CD4-positive, alpha-beta T cell treated with Interleukin-2 at 100 ng/mL for 4 hours (primary cell): ENCODE measurements around the gene ATP8B3.

Source experiments
- DNase-seq: peaks from one replicate; pipeline ENCODE4 v3.0.0-alpha.2; 2020; ENCODE audit warnings: low spot score

ATP8B3 gene

DNA sequence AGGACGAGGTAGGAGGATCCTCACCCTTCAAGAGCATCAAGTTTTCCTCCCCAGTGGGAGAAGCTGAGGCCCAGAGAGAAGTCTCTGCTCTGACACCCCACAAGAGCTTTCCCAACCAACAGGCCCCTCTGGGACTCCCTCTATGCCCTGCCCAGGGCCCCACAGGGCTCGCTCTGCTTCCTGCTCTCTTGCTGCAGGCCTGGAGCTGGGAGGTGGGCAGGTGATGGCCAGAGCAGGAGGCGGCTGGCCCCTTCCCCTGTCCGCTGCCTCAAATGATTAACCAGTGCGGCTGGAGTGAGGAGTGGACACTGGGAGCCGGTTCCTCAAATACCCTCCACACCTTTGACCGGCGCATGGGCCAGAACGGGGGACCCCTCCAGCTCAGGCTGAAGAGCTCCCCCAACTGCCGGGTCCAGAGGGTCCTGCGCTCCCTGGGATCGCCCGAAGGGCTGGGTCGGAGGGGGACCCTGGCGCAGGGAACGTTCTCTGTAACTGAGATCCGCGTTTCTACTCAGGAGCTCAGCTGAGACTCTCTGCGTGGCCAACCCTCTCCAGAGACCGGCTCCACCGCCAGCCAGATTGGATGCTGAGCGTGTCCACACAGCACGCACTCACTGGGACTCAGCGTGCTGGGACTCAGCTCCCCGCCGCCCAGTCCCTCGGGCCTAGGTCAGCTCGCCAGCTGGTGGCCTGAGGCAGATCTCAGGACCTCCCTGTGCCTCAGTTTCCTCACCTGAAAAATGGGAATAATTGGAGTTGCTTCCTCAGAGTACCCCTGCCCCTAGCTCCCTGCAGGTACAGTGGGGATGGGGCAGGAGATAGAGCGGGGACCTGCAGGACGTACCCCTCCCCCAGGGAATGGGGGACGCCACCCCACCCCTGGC is 65.4 kb downstream of the ATP8B3 start:
- DNase-seq, result no peak

DNA sequence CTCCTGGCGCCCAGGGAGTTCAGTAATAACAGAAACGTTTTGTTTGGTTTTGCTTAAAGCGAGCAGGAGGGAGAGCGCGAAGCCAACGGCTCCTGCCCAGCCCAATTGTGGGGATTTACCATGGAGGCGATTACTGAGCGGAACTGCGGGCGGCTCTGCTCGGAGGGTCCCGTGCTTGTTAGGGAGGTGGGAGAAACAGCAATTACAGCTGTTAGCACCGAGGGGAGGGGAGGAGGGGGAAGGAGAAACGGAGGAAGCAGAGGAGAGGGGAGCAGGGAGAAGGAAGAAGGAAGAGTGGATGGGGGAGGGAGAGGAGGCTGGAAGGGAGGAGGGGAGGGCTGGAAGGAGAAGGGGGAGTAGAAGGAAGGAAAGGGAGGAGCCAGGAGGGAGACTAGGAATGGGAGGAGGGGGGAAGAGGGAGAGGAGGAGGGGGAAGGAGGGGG is 66.5 kb downstream of the ATP8B3 start:
- DNase-seq, result no peak

DNA sequence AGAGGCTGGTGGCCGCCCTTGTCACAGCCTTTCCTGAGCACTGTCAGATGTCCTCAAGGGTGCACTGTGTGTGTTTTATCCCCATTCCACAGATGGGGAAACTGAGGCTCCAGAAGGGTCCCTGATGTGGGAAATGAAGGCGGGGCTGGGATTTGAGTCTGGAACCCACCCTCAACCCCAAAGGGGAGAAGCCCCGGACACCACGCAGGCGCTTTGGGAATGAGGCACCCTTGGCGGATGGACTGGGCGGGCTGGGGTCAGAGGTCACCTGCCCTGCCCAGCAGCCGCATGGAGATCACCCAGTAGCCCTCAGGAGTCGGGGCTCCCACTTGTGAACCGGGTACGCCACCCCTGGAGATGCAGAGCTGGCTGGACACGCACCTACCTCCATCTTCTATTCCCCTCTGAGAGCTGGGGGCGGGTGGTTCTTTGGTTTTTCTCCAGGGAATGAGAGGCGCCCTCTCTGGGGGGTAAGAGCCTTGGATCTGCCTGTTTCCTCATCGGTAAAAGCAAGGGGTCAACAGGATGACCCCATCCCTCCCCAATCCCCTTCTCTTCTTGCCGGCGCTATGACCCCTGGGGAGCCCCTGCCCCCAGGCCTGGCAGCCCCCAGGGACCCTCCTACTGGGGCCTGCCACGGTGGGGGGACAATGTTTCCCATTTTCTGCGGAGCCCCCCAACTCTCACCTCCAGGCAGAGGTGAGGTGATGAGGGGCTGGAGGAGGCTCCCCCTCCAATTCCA is 67.1 kb downstream of the ATP8B3 start:
- DNase-seq, result no peak

DNA sequence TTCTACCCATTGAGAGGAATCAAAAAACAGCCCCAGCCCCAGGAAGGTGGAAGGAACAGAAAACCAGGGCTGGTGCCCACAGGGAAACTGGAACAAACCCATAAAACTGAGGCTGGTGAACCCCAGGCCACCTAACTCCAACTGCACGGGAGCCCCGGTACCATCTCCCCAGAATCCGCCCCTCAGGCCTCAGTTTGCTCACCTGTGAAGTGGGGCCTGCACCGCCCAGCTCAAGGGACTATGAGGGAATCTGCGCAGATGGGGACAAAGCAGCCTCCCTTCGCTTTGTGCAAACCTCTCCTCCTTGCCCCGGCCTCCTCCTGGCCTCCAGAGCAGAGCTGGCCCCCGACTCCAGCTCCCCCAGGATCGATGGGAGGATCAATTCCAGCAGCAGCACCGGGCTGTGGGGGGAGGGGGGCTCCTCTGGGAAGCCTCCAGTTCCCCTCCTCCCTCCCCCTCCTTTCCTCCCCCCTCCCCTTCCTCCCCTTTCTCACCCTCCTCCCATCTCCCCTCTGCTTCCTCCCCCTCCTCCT is 67.9 kb downstream of the ATP8B3 start:
- DNase-seq, result no peak

DNA sequence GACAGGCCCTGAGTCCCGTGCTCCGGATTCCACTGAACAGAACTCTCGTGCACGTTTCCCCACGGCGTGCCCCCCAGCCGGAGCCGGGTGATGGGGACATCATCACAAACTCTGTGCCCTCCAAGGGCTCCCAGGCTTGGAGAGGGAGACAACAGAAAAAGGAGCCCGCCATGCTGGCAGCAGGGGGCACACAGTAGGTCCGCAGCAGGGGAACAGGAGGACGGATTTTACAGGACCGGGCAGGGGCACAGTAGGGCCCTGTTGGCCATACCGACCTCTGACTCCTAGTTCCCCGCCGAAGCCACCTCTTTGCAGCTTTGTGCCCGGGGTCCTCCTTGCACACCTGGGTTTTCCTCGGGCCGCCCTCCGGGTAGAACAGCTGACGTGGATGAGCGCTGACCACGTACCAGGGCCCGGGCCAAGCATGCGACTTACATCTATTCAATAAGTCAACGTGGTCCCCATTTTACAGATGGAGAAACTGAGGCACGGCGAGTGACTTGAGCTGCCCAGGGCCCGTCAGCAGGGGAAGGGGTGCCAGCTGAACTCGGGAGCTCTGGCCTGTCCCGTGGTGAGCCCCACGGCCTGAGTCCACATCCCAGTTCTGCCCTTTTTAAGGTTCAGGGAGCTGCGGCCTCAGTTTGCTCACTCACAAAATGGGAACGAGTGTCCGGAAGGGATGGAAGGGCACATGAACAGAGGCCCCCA is 68.9 kb downstream of the ATP8B3 start:
- no peak for DNase-seq

DNA sequence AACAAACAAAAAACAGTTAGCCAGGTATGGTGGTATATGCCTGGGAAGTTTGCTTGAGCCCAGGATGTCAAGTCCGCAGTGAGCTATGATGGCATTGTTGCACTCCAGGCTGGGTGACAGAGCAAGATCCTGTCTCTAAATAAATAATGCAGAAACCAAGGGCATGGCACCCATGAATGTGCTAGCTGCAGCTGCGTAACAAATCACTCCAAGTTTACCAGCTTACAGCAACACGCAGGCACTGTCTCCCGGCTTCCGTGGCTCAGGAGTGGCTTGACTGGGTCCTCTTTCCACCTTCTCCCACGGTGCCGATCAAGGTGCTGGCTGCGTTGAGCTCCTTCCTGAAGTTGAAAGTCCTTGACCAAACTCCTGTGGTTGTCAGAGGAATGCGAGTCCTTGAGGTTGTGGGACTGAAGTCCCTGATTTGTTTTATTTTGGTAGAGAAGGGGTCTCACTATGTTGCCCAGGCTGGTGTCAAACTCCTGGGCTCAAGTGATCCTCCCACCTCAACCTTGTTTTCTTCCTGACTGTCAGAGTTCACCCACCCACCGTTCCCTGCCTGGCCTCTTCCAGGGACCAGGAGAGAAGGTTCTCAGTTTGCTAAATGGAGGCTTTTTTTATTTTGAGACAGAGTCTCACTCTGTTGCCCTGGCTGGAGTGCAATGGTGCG is 72.0 kb downstream of the ATP8B3 start:
- no peak for DNase-seq

DNA sequence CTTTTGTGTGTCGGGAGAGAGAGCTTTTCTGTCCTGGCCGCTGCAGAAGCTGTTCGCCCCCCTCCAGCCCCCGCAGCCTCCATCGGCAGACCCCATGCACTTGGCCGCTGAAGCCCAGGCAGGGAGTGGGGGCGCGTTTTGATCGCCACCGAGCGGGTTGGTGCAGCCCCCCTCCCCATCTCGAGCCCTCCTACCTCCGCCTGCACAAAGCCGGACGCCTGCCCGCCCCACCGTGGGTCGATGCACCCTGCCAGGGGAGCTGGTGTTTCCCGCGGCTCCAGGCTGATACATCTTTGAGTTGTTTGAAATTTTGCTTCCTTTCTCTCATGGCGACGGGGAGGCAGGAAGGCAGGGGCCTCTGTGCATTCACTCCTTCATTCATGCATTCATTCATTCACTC is 75.1 kb downstream of the ATP8B3 start:
- no peak for DNase-seq

DNA sequence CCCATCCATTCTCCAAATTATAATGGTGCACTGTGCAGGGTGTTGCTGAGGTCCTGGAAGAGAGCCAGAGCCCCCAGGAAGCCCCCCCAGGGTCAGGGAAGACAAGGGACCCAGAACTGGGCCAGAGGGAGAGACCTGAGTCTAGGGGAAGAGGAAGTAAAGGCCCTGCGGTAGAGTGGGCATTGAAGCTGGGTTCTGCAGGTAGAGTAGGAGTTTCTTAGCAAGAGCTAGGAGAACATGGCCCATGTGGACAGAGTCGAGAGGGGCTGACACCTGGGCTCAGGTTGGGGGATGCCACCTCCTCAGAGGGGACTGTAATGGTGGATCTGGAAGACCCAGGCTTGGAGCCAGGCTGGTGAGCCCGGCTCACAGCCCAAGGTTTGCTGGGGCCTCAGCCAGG is 75.8 kb downstream of the ATP8B3 start:
- DNase-seq, result no peak

DNA sequence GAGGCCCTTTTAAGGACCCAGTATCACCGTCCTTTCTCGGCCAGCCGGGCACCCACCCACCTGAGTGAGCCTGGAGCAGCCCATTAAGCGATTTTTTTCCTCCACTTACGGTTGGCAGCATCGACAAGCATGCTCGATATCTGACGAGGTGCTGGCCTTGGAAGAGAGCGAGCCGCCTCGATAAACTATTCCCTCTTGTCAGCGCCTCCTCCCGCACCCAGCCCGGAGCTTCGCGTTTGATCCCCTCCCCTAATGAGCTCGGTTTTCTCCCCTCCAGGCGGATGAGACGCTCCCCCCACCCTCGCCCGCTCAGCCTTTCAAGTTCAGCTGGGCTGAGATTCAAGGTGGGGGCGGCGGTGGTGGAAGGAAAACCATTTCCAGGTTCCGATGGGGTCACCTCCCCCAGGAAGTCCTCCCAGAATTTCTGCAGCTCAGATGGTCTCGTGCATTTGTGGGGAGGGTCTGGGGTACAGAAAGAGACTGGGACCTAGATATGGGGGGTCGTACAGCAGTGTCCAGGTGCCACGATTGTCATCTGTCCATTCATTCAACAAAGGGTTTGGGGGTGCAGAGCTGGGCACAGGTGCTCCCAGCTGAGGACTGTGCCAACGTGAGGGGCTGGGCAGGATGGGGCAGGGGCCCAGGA is 77.6 kb downstream of the ATP8B3 start:
- no peak for DNase-seq
